ENCODE results near the gene NRP2.

NRP2 gene

GRCh38 chr2:205712508-205712907, 30.2 kb downstream of the NRP2 start:
- peak; percentile 51 for DNase-seq (ENCODE audit: low read depth)
- no peak for TF ChIP-seq CTCF (conservative IDR thresholded peaks at IDR 0.05; ENCODE audit: low read length)
- no peak overlapping the region for H3K4me3 ChIP-seq (ENCODE audit: low read length)

GRCh38 chr2:205713086-205713485, 30.8 kb downstream of the NRP2 start:
- no peak overlapping the region for H3K4me3 ChIP-seq (ENCODE audit: low read length)
- no peak for TF ChIP-seq CTCF (conservative IDR thresholded peaks at IDR 0.05; ENCODE audit: low read length)
- no peak for DNase-seq (ENCODE audit: low read depth)

GRCh38 chr2:205714058-205714776, 31.9 kb downstream of the NRP2 start:
- TF ChIP-seq CTCF (conservative IDR thresholded peaks at IDR 0.05; ENCODE audit: low read length) = no peak
- peak; percentile 20 for DNase-seq (ENCODE audit: low read depth)
- no peak overlapping the region for H3K4me3 ChIP-seq (ENCODE audit: low read length)

- no peak overlapping the region for H3K4me3 ChIP-seq (ENCODE audit: low read length)
- TF ChIP-seq CTCF (conservative IDR thresholded peaks at IDR 0.05; ENCODE audit: low read length) = no peak
- no peak for DNase-seq (ENCODE audit: low read depth)
These were observed 32.8 kb downstream of the NRP2 start for GRCh38 chr2:205714789-205715720.

GRCh38 chr2:205715831-205716525, 33.7 kb downstream of the NRP2 start:
- no peak for DNase-seq (ENCODE audit: low read depth)
- H3K4me3 ChIP-seq (ENCODE audit: low read length) = no peak overlapping the region
- 0 out of 2 replicates have a peak, but pooled peaks have one; percentile 7 for TF ChIP-seq CTCF (conservative IDR thresholded peaks at IDR 0.05; ENCODE audit: low read length)

- no peak for DNase-seq (ENCODE audit: low read depth)
- H3K4me3 ChIP-seq (ENCODE audit: low read length) = no peak overlapping the region
- TF ChIP-seq CTCF (conservative IDR thresholded peaks at IDR 0.05; ENCODE audit: low read length) = no peak
These were observed 35.0 kb downstream of the NRP2 start for GRCh38 chr2:205717175-205717846.
